RPMI8226 (cell line): Measurements from ENCODE around the gene MORN4.
"Not testable (repeated sequence)": the region's sequence is repeated elsewhere in the genome, so short reads cannot be mapped to it uniquely, and the experiment has no call there.

Experiments
- DNase-seq: peaks from one replicate; pipeline ENCODE4 v3.0.0-alpha.2; 2015

The MORN4 gene

DNA sequence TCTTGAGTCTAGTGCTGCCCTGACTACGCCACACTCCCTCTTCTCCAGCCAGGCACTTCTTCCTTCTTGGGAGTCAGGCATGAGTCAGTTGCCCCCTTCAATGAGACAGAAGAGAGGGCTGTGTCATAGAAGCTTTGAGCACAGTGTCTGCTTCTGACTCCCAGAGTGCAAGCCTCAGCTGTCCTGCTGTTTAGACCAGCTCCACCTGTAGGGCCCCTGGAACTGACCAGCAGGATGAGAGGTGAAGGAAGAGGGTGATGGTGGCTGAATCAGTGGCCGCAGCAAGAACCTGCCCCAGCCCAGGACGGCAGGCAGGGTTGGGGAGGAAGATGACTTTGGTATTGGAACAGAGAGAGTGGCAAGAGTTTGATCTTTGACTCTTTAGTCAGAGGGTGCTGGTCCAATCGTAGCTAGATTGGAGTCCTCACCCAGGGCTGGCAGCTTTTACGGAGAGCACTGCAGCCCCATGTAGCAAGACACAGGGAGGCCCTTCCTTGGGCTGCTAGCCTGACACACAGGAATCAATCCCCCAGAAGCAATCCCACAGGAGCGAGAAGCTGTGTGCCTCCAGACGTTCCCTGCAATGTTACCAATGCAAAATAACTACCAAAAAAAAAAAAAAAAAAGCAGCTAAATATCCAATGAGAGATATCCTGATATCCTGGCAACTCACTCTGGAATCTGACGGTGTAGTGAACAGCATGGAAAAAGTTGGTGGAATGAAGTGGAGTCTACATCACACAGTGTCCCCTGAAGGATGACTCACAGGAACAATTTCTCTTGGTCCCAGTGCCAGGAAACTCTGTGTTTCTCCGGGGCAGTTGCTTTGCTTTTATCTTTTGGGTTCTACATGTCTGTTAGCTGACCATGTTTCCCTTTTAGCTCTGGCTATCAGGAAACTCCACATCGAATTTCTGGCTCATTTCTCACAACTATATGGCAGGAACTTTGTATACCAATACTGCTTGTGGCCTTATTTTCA is 36.9 kb downstream of the MORN4 start:
- no peak for DNase-seq

GRCh38 chr10:97593421-97593820 is 39.9 kb downstream of the MORN4 start:
- no peak for DNase-seq

DNA sequence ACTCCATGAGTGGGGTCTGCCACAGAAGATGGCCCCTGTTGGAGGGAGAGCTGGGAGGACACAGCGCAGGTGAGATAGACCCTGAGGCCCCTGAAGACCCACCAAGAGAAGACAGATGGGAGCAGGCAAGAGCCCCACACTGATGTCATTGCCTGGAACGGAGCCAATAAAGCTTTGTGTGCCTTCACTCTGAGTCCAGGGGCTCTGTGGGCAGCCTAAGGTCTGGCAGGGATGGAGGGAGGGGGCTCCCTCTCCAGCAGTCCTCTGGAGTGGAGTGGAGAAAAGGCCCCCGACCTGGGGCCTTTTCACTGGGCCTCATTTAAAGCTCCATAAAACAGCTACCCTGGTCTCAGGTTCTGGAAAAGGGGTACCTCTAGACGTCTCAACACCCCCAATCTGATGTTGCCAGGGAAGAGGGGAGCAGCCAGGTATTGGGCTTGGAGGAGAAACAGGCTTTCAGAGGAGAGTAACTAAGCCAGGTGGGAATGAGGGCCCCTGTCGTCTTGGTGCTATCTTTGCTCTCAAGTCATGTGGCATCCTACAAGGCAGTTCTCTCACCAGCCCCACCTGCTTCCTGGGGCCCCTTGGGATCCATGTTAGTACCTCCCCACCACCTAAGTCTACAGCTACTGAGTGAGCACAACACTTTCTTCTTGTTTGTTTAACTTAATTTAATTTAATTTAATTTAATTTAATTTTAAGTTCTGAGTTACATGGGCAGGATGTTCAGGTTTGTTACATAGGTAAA is 42.4 kb downstream of the MORN4 start:
- DNase-seq: no peak

DNA sequence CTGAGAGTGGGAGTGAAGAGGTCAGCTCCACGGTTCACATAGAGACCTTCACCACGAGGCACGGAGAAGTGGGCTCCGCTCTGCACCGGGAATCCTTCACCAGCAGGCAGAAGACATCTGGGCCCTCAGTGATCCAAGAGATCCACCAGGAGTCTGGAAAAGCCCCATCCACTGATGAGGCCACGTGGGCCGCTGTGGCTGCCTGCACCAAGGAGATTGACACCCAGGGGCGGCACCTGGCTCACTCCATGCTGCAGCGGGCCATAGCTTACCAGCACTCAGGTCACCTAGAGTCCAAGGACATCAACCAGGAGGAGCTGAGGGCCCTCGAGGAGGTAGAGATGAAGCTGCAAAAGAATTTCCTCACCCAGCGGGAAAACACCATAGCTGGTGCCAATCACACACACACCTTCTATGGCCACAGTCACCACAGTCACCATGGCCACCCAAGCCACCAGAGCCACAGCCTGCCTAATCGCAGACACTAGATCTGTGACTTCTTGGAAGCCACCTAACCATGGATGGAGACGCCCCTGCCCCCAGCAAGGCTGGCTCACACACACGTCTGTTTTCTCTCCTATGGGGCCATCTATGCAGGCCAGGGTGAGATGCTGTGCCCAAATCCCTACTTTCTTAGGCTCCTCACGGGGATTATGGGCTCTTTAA is 43.1 kb downstream of the MORN4 start:
- DNase-seq: no peak

- no peak for DNase-seq
Observed at GRCh38 chr10:97589479-97589878, 43.8 kb downstream of the MORN4 start, which contains the start of gene C10orf62. TSS of gene C10orf62 (plus strand) at chr10:97589721. CDS start at chr10:97589898, 177 bp downstream.

DNA sequence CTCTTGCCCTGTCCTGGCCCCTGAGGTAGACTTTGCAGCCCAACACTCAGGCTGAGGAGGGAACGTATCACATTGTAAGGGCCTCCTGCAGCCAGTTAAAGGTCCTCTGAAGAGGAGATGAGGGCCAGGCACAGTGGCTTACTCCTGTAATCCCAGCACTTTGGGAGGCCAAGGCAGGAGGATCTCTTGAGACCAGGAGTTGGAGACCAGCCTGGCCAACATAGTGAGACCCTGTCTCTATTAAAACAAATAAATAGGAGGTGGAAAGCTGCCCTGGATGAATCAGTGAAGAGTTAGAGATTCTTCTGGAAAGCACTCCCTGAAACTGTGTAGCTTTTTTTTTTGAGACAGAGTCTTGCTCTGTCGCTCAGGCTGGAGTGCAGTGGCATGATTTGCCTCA is 46.1 kb downstream of the MORN4 start:
- no peak for DNase-seq

DNA sequence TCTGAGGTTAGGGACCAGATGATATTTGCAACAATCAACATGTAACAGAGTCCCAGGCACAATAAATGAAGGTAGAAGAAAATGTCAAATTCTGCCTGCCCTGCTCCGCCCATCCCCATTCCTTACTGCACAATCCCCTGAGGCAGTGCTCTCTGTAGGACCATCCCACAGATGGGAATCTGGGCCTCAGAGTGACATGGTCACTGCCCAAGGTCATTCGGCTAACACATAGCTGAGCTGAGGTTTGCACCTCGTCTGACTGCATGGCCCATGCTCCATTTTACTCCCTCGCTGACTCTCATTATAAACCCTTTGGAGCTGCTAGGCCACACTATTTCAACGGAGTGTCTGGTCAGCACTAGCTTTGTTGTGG is 47.9 kb downstream of the MORN4 start:
- no peak for DNase-seq

DNA sequence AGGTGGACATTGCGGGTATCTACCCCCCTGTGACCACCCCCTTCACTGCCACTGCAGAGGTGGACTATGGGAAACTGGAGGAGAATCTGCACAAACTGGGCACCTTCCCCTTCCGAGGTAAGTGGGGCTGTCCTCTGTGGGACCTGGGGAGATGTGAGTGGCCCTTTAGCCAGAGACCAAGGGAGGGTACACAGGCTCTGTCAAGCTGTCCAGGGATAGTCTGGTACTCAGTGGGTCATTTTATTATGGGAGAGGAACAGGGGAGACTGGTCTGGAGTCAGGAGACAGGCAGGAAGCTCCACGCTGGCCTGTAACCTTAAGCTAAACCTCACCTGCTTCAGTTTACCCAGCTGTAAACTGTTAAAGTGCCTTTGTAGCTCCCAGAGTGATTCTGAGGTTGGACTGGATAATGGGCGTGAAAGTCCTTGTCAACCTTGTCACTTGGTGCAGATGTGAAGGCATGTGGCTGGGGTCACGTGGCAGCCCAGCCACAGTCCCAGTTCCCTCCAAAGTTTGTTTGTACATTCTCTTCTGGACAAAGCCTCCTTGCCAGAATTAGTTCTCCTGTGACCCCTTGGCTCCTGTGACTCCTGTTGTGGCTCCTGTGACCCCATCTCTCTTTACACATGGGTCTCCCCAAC is 48.4 kb downstream of the MORN4 start:
- no peak for DNase-seq

DNA sequence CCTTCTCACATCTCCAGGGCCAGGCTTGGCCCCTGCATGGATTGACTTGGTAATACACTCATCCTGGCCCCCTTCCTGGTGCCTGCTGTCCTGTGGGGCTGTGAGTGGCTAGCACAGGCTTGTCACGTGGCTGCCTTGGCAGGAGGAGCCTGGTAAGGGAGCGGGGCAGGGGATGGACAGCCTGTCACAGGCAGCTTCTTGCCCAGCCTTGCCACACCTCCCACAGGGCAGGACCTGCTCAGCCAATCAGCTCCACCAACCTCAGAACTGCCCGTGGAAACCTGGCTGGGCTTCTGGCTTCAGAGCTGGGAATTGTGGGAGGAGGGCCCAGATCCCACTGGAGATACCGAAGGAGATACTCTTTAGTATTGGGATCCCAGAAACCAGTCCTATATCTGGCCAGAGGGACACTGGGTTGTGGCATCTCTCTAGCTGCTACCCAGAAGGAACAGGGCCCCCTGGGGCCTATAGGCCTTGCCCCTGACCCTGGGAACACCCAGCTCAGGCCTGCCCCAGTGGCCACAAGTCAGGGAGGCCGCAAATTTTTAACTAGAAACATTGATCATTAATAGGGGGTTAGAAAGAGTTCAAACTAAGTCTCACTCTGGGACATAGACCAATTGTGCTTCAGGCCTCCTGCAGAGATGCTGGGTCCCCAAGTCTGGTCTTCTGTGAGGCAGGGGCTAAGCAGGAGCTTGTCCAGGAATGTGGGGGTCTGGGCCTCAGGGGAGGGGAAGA is 49.1 kb downstream of the MORN4 start, which contains the start of gene HOGA1:
HOGA1 (plus strand) TSS at position 330 of the 738 bp plus-strand sequence; CDS start at position 645, 315 bp downstream.
- peak; percentile 28 for DNase-seq

DNA sequence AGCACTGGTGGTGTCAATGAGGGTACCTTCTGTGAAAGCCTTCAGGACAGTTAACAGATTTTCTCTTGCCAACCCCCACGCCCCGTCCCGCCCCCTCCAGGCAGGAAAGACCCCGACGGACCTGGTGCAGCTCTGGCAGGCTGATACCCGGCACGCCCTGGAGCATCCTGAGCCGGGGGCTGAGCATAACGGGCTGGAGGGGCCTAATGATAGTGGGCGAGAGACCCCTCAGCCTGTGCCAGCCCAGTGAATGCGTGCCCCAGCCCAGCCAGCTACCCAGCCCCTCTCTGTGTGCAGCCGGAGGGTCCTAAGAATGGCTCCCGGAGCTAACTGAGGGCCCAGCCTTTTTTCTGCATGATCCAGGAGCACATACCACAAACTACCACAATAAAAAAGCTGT is 49.8 kb downstream of the MORN4 start:
- DNase-seq: no peak

GRCh38 chr10:97582169-97582568 is 51.1 kb downstream of the MORN4 start:
- no peak for DNase-seq

GRCh38 chr10:97580421-97581367 is 52.6 kb downstream of the MORN4 start:
- DNase-seq: no peak

DNA sequence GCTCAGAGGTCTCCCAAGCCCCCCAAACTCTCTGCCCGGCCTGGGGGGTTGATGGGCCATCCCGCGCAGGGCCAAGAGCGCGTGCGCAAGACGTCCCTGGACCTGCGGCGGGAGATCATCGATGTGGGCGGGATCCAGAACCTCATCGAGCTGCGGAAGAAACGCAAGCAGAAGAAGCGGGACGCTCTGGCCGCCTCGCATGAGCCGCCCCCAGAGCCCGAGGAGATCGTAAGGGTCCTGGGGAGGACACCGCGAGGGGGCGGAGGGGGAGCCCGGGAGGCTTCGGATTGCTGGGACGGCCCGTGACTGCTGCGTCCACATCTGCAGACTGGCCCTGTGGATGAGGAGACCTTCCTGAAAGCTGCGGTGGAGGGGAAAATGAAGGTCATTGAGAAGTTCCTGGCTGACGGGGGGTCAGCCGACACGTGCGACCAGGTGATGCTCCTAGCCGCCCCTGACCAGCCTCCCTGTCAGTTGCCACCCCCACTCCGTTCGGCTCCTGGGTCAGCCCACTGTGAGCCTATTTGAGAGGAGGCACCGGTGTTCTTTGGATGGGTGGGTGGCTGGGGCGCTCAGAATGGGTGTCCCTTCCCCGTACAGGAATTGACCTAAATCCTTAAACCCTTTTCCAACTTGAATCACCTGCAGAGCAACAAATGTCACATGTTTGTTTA is 55.0 kb downstream of the MORN4 start:
- DNase-seq: no peak

DNA sequence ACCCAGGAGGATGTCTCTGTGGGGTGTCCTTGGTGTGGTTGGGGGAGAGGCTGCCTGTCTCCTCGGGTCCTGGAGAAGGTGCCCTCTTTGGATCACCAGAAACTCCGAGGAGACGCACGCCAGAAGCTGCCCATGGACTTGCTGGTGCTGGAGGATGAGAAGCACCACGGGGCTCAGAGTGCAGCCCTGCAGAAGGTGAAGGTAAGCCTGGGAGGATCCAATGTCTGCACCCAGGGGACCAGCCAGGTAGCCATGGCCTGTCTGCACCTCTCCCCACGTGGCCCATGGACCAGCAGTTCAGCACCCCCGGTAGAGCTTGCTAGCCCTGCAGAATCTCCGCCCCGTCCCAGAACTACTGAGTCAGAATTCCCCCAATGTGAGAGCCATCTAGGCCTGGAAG is 55.6 kb downstream of the MORN4 start:
- DNase-seq: no peak

- DNase-seq: not testable (repeated sequence)
Observed at GRCh38 chr10:97576487-97576886, 56.8 kb downstream of the MORN4 start.

GRCh38 chr10:97575127-97575668 is 58.1 kb downstream of the MORN4 start:
- DNase-seq: no peak

DNA sequence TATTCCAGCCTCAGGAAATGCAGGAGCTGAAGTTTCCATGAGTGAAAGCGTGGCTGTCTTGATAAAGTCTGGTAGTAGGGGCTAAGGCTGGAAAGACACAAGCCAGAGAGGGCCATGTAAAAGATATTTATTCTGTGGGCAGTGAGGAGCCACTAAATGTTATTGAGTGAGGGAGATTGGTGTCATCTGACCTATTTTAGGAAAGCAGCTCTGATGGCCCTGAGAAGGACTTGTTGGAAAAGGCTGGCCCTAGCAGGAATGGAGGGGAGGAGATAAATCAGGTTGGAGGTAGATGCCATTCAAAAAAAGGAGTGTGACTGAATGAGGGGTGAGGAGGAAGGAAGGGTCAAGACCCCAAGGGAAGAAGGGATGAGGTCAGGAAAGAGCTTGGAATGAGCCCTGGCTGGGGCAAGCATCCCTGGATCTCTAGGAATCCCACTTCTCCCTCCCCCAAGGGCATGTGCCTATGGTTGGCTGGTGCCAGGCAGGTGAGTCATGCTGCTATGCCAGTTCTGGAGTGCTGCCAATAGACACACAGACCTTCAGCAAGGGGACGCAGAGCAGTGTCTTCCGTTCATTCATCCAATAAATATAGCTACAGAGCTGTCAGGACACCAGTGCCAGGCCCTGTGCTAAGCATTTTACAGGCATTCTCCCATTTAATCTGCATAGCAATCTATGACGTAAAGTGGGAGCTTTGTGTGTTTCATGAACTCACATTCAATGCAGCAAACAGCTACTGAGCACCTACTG is 58.8 kb downstream of the MORN4 start:
- peak; percentile 90 for DNase-seq

- DNase-seq: no peak
Observed at GRCh38 chr10:97573672-97574071, 59.6 kb downstream of the MORN4 start.

GRCh38 chr10:97573021-97573420 is 60.3 kb downstream of the MORN4 start:
- DNase-seq: no peak
